Measurements from ENCODE around the gene TMEM72. TPM values are rescaled to one million over a fixed set of nuclear protein-coding genes. Genes with fewer than 3 reads are reported as not detected.
A peak's percentile ranks its signal among the peaks of the same experiment; 100 is the strongest.

Gene TMEM72
- total RNA-seq, 1 donor from 2014 or later, result not detected

DNA sequence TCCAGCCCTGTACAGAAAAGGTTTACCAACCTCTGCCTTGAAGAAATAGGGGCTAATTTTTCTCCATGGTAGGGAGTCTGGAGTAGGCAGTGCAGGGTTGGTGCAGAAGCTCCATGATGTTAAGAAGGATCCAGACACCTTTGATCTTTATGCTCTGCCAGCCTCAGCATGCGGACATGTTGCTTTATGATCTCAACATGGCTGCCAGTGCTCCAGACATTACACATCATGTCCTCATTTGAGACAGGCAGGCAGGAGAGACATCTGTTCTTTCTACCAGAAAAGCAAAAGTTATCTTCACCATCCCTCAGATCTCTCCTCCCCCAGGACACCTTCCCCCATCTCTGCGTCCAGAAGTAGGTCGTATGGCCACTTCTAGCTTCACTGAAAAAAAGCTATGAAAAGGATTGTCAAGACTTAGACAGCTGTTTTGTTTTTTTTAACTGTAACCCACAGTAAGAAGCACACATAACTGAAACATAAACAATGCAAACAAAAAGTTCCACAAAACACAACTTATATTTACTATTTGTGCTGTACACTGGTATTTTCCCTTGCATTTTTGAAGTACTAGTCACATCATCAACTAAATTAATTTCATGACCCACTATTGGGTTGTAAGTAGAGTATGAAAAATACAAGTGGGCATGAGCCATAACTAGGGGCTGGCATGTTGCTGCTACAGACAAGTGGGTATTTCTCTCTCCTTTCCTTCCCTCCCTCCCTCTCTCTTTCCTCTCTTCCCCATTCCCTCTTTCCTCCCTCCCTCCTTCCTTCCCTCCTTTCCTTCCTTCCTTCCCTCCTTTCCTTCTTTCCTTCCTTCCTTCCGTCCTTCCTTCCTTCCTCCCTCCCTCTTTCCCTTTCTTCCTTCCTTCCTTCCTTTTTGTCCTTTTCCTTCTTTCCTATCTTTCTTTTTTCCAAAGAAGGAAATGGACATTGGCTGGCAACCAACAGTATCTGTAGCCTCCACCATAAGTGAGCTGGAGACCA, 45.9 kb downstream of the TMEM72 start:
- Mint-ChIP-seq H3K4me3 (ENCODE audit: unreplicated experiment) (no peak overlapping the region), H3K9me3 (ENCODE audit: low read depth) (peaks cover 4% of the 10 kb centered on the region), H3K27ac (ENCODE audit: unreplicated experiment) (no peak overlapping the region), H3K36me3 (ENCODE audit: low read depth) (peaks cover 3% of the 10 kb centered on the region), H3K27me3 (ENCODE audit: low read depth) (no peaks in the 10 kb centered on the region), H3K4me1 (ENCODE audit: low read depth) (peaks cover 61% of the 10 kb centered on the region)
- TF ChIP-seq, protein P1, sequence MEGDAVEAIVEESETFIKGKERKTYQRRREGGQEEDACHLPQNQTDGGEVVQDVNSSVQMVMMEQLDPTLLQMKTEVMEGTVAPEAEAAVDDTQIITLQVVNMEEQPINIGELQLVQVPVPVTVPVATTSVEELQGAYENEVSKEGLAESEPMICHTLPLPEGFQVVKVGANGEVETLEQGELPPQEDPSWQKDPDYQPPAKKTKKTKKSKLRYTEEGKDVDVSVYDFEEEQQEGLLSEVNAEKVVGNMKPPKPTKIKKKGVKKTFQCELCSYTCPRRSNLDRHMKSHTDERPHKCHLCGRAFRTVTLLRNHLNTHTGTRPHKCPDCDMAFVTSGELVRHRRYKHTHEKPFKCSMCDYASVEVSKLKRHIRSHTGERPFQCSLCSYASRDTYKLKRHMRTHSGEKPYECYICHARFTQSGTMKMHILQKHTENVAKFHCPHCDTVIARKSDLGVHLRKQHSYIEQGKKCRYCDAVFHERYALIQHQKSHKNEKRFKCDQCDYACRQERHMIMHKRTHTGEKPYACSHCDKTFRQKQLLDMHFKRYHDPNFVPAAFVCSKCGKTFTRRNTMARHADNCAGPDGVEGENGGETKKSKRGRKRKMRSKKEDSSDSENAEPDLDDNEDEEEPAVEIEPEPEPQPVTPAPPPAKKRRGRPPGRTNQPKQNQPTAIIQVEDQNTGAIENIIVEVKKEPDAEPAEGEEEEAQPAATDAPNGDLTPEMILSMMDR (IDR thresholded peaks at IDR 0.05), result no peak
- DNase-seq (ENCODE audit: low spot score), result no peak

- Mint-ChIP-seq H3K36me3 (ENCODE audit: low read depth) (peaks cover 3% of the 10 kb centered on the region), H3K4me1 (ENCODE audit: low read depth) (peaks cover 65% of the 10 kb centered on the region), H3K4me3 (ENCODE audit: unreplicated experiment) (peak overlapping the region; percentile 81), H3K27me3 (ENCODE audit: low read depth) (no peaks in the 10 kb centered on the region), H3K27ac (ENCODE audit: unreplicated experiment) (peak overlapping the region; percentile 82), H3K9me3 (ENCODE audit: low read depth) (peaks cover 4% of the 10 kb centered on the region)
- TF ChIP-seq, protein P1 (IDR thresholded peaks at IDR 0.05), result no peak
- DNase-seq (ENCODE audit: low spot score), result no peak
Measured at GRCh38 chr10:44958196-44958897, 47.2 kb downstream of the TMEM72 start.

- Mint-ChIP-seq H3K9me3 (ENCODE audit: low read depth) (peaks cover 4% of the 10 kb centered on the region), H3K27ac (ENCODE audit: unreplicated experiment) (peak overlapping the region; percentile 82), H3K36me3 (ENCODE audit: low read depth) (peaks cover 3% of the 10 kb centered on the region), H3K4me1 (ENCODE audit: low read depth) (peaks cover 66% of the 10 kb centered on the region), H3K27me3 (ENCODE audit: low read depth) (no peaks in the 10 kb centered on the region), H3K4me3 (ENCODE audit: unreplicated experiment) (peak overlapping the region; percentile 81)
- no peak for DNase-seq (ENCODE audit: low spot score)
- TF ChIP-seq, protein P1 (IDR thresholded peaks at IDR 0.05), result no peak
Measured at GRCh38 chr10:44958898-44959246, 47.7 kb downstream of the TMEM72 start.

- no peak for DNase-seq (ENCODE audit: low spot score)
- peaks cover 3% of the 10 kb centered on the region for H3K36me3 Mint-ChIP-seq (ENCODE audit: low read depth)
- peaks cover 72% of the 10 kb centered on the region for H3K4me1 Mint-ChIP-seq (ENCODE audit: low read depth)
- TF ChIP-seq, protein P1 (IDR thresholded peaks at IDR 0.05), result peak; percentile 11
- H3K9me3 Mint-ChIP-seq (ENCODE audit: low read depth), result peaks cover 4% of the 10 kb centered on the region
- no peaks in the 10 kb centered on the region for H3K27me3 Mint-ChIP-seq (ENCODE audit: low read depth)
- peak within 1 kb of the TSS; percentile 82 for H3K27ac Mint-ChIP-seq (ENCODE audit: unreplicated experiment)
- H3K4me3 Mint-ChIP-seq (ENCODE audit: unreplicated experiment), result peak within 1 kb of the TSS; percentile 81
Measured at GRCh38 chr10:44959247-44960087, 48.3 kb downstream of the TMEM72 start, which contains the start of gene RASSF4. Gene RASSF4 (plus strand): TSS chr10:44959802. CDS start chr10:44970203, 10,401 bp downstream.
